Mesenchymal stem cell (in vitro differentiated cells and primary cell): ENCODE results near the gene MRPL28.

Experiments used
- DNase-seq: peaks from one replicate; pipeline ENCODE4 v3.0.0-alpha.2; 2013
- H2AFZ ChIP-seq: one replicate; pipeline ENCODE4 v1.6.1; 2013; ENCODE audit warnings: low read depth, mild to moderate bottlenecking, control low read depth, inconsistent platforms, low read length, moderate library complexity
- H2AK5ac ChIP-seq: 2 replicates; pipeline ENCODE4 v1.6.1; 2013; ENCODE audit warnings: low read length, moderate library complexity, mild to moderate bottlenecking, inconsistent platforms; ENCODE audit not compliant: severe bottlenecking
- H2BK120ac ChIP-seq: one replicate; pipeline ENCODE4 v1.6.1; 2013; ENCODE audit warnings: low read depth, mild to moderate bottlenecking, inconsistent platforms, low read length, moderate library complexity
- H2BK12ac ChIP-seq, 2 experiments: one replicate each; pipeline ENCODE4 v1.6.1; 2013; ENCODE audit warnings: inconsistent platforms in 2 of 2, low read length in 2 of 2, mild to moderate bottlenecking in 2 of 2, moderate library complexity in 2 of 2, control low read depth in 1 of 2
- H2BK15ac ChIP-seq: one replicate; pipeline ENCODE4 v1.6.1; 2013; ENCODE audit warnings: mild to moderate bottlenecking, low read depth, inconsistent platforms; ENCODE audit not compliant: poor library complexity, severe bottlenecking
- H2BK5ac ChIP-seq: 2 replicates; pipeline ENCODE4 v1.6.1; 2013; ENCODE audit warnings: low read depth, mild to moderate bottlenecking, low read length, control low read depth, inconsistent platforms; ENCODE audit not compliant: poor library complexity, severe bottlenecking
- H3K14ac ChIP-seq, 2 experiments: one replicate each; pipeline ENCODE4 v1.6.1; 2013; ENCODE audit warnings: inconsistent platforms in 2 of 2, low read length in 2 of 2, control low read depth in 1 of 2, mild to moderate bottlenecking in 1 of 2, moderate library complexity in 1 of 2
- H3K18ac ChIP-seq, 2 experiments: one replicate each; pipeline ENCODE4 v1.6.1; 2013; ENCODE audit warnings: inconsistent platforms in 2 of 2, low read length in 2 of 2, control low read depth in 1 of 2, low read depth in 1 of 2, mild to moderate bottlenecking in 1 of 2
- H3K23ac ChIP-seq, 2 experiments: one replicate each; pipeline ENCODE4 v1.6.1; 2013; ENCODE audit warnings: inconsistent platforms in 2 of 2, low read length in 2 of 2, mild to moderate bottlenecking in 2 of 2, moderate library complexity in 2 of 2, control low read depth in 1 of 2
- H3K27ac ChIP-seq: 2 replicates; pipeline ENCODE4 v1.5.1; 2013; ENCODE audit warnings: mild to moderate bottlenecking, moderate library complexity, low read length, control low read depth, inconsistent platforms; ENCODE audit not compliant: poor library complexity, severe bottlenecking
- H3K27me3 ChIP-seq, 2 experiments: 2 replicates each; pipeline versions ENCODE4 v1.6.1 to v1.7.0; 2013; ENCODE audit warnings: low read length in 2 of 2, mild to moderate bottlenecking in 2 of 2, moderate library complexity in 2 of 2, control low read depth in 1 of 2, inconsistent platforms in 1 of 2; ENCODE audit not compliant: control insufficient read depth in 1 of 2, insufficient read depth in 1 of 2
- H3K36me3 ChIP-seq, 2 experiments: 2 replicates each; pipeline versions ENCODE4 v1.6.1 to v1.7.0; 2013; ENCODE audit warnings: low read length in 2 of 2, control low read depth in 1 of 2, inconsistent platforms in 1 of 2, low read depth in 1 of 2, mild to moderate bottlenecking in 1 of 2; ENCODE audit not compliant: insufficient read depth in 2 of 2, control insufficient read depth in 1 of 2
- H3K4ac ChIP-seq, 2 experiments: one replicate each; pipeline ENCODE4 v1.6.1; 2013; ENCODE audit warnings: inconsistent platforms in 2 of 2, low read length in 2 of 2, mild to moderate bottlenecking in 2 of 2, moderate library complexity in 2 of 2, control low read depth in 1 of 2, low read depth in 1 of 2
- H3K4me1 ChIP-seq: 2 replicates; pipeline ENCODE4 v1.6.1; 2013; ENCODE audit warnings: low read depth, low read length, control low read depth; ENCODE audit not compliant: control insufficient read depth, insufficient read depth
- H3K4me2 ChIP-seq: 2 replicates; pipeline ENCODE4 v1.6.1; 2013; ENCODE audit warnings: low read length, mild to moderate bottlenecking, inconsistent platforms; ENCODE audit not compliant: poor library complexity, severe bottlenecking
- H3K4me3 ChIP-seq, 2 experiments: 2 replicates each; pipeline versions ENCODE4 v1.5.1 to v1.7.0; 2013; ENCODE audit warnings: low read length in 2 of 2, mild to moderate bottlenecking in 2 of 2, control low read depth in 1 of 2, low read depth in 1 of 2; ENCODE audit not compliant: insufficient read depth in 1 of 2
- H3K79me1 ChIP-seq: replicated peaks from 2 replicates; pipeline ENCODE4 v1.6.1; 2013; ENCODE audit warnings: mild to moderate bottlenecking, control low read depth, low read length, inconsistent platforms; ENCODE audit not compliant: poor library complexity, severe bottlenecking
- H3K9ac ChIP-seq: 2 replicates; pipeline ENCODE4 v1.7.0; 2013; ENCODE audit warnings: mild to moderate bottlenecking, low read length, moderate library complexity
- H3K9me3 ChIP-seq: 2 replicates; pipeline ENCODE4 v1.7.0; 2013; ENCODE audit warnings: mild to moderate bottlenecking, low read length; ENCODE audit not compliant: control insufficient read depth
- H4K8ac ChIP-seq: one replicate; pipeline ENCODE4 v1.6.1; 2013; ENCODE audit warnings: inconsistent platforms, mild to moderate bottlenecking, low read length, moderate library complexity
- H4K91ac ChIP-seq: one replicate; pipeline ENCODE4 v1.6.1; 2013; ENCODE audit warnings: mild to moderate bottlenecking, low read length, inconsistent platforms
- WGBS: methylation state at CpG from one replicate; pipeline ENCODE4 v1.1.7; 2013; ENCODE audit warnings: mixed read lengths; 5-methylcytosine and 5-hydroxymethylcytosine counted together

MRPL28 gene

DNA sequence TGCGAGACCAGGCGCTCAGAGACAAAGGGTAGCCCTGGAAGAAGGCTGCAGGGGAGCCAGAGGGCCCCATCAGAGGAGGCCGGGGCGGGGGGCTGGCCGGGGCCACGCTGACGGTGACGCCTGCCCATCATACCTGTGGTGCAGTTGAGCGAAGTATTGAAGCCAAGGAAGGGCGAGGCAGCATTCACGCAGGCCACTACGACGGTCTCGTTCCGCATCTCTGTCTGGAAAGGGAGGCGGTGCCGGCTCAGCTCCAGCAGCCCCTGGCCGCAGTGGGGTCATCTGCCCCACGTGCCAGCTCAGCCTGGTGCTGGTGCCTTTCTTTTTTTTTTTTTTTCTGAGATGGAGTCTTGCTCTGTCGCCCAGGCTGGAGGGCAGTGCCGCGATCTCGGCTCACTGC, 4.9 kb upstream of the MRPL28 start:
- no peaks in the 10 kb centered on the region for H3K27me3 ChIP-seq
- no peak overlapping the region for H2BK120ac ChIP-seq
- no peaks in the 10 kb centered on the region for H3K9me3 ChIP-seq
- no peak overlapping the region for H4K91ac ChIP-seq
- no peak overlapping the region for H2AFZ ChIP-seq
- H4K8ac ChIP-seq: no peak overlapping the region
- no peak overlapping the region for H2BK15ac ChIP-seq
- peaks cover 55 to 77% of the 10 kb centered on the region in 2 experiments for H3K36me3 ChIP-seq
- H3K27ac ChIP-seq: no peak overlapping the region
- WGBS: 93% methylated on average over 23 of the region's 23 CpGs
- H3K4me1 ChIP-seq: peaks cover 22% of the 10 kb centered on the region
- no peak overlapping the region for H2AK5ac ChIP-seq
- H3K18ac ChIP-seq: no peak overlapping the region
- no peak overlapping the region for H3K4me2 ChIP-seq
- H3K9ac ChIP-seq: no peak overlapping the region
- H3K4me3 ChIP-seq: no peak overlapping the region
- no peak for DNase-seq
- H2BK5ac ChIP-seq: no peak overlapping the region
- no peak overlapping the region for H3K14ac ChIP-seq
- no peak overlapping the region for H3K23ac ChIP-seq
- H2BK12ac ChIP-seq: no peak overlapping the region
- peaks cover 31% of the 10 kb centered on the region for H3K79me1 ChIP-seq
- H3K4ac ChIP-seq: no peak overlapping the region

DNA sequence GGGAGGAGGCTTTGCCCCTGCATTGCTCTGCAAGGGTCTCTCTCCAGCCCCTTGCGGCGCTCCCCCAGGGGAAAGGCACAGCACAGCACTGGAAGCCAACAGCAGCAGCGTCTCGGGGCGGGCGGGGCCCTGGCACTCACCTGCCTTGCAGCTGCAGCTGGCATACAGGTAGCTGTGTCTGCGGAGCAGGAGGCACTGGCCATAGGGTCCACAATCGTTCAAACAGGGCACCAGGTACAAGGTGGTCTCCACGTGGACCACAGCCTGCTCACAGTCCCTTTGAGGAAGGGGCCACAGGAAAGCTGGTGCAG, 4.2 kb upstream of the MRPL28 start:
- H2AK5ac ChIP-seq: no peak overlapping the region
- H4K8ac ChIP-seq: no peak overlapping the region
- H3K27ac ChIP-seq: no peak overlapping the region
- no peak overlapping the region for H3K9ac ChIP-seq
- no peak for DNase-seq
- peaks cover 21% of the 10 kb centered on the region for H3K4me1 ChIP-seq
- H2AFZ ChIP-seq: no peak overlapping the region
- H2BK5ac ChIP-seq: no peak overlapping the region
- peaks cover 55 to 74% of the 10 kb centered on the region in 2 experiments for H3K36me3 ChIP-seq
- H3K14ac ChIP-seq: no peak overlapping the region
- H3K27me3 ChIP-seq: no peaks in the 10 kb centered on the region
- H3K79me1 ChIP-seq: peaks cover 27% of the 10 kb centered on the region
- no peak overlapping the region for H4K91ac ChIP-seq
- H3K9me3 ChIP-seq: no peaks in the 10 kb centered on the region
- no peak overlapping the region for H3K23ac ChIP-seq
- WGBS: 97% methylated on average over 9 of the region's 9 CpGs
- no peak overlapping the region for H2BK12ac ChIP-seq
- H3K4me3 ChIP-seq: no peak overlapping the region
- no peak overlapping the region for H3K18ac ChIP-seq
- H3K4me2 ChIP-seq: no peak overlapping the region
- H2BK15ac ChIP-seq: no peak overlapping the region
- no peak overlapping the region for H2BK120ac ChIP-seq
- no peak overlapping the region for H3K4ac ChIP-seq

DNA sequence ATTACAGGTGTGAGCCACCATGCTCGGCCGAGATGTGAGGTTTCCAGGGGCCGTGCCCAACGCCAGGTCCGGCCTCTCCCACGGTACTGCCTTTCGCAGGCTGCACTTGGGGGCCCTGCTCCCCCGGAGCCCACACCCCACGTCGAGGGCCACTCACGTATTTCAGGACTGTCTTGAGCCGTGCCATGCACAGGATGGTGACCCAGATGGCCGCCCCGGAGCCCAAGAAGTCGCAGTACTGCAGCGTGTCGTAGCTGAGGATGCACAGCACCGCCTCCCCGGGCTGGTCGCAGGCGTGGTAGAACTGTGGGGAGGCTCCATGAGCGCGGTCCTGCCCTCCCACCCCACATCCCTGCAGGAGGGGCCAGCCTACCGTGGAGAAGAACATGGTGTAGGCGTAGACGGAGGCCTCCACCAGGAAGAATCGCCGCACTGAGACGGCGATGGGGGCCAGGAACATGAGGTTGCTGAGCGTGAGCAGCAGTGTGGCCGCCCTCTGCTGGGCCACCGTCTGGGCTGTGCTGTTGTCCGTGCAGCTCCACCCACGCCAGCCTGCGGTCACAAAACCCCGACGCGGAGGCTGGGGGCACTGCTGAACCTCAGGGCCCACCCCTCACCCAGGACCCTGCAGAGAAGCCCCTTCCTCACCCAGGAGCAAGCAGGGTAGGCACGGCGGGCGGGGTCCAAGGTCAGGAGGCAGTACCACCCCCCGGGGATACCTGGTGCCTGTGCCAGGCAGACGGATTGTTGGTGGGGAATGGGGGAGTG, 3.7 kb upstream of the MRPL28 start:
- Histone ChIP-seq H2BK15ac (no peak overlapping the region), H2BK5ac (no peak overlapping the region), H2BK12ac (no peak overlapping the region), H2AFZ (no peak overlapping the region), H3K36me3 (peaks cover 55 to 76% of the 10 kb centered on the region in 2 experiments), H4K8ac (no peak overlapping the region), H3K4me1 (peaks cover 21% of the 10 kb centered on the region), H3K9me3 (no peaks in the 10 kb centered on the region), H3K9ac (no peak overlapping the region), H3K4me3 (no peak overlapping the region), H2AK5ac (no peak overlapping the region), H3K4ac (no peak overlapping the region), H3K27ac (no peak overlapping the region), H4K91ac (no peak overlapping the region), H3K27me3 (no peaks in the 10 kb centered on the region), H3K4me2 (no peak overlapping the region), H3K79me1 (peaks cover 28% of the 10 kb centered on the region), H3K23ac (no peak overlapping the region), H3K14ac (no peak overlapping the region), H2BK120ac (no peak overlapping the region), H3K18ac (no peak overlapping the region)
- 95% methylated on average over 40 of the region's 44 CpGs for WGBS
- DNase-seq: no peak

- H3K79me1 ChIP-seq: peaks cover 31% of the 10 kb centered on the region
- no peak overlapping the region for H3K4me3 ChIP-seq
- H2BK5ac ChIP-seq: no peak overlapping the region
- H2BK15ac ChIP-seq: no peak overlapping the region
- H3K27me3 ChIP-seq: no peaks in the 10 kb centered on the region
- no peak for DNase-seq
- no peak overlapping the region for H4K91ac ChIP-seq
- H3K9me3 ChIP-seq: no peaks in the 10 kb centered on the region
- no peak overlapping the region for H2AFZ ChIP-seq
- peaks cover 63 to 85% of the 10 kb centered on the region in 2 experiments for H3K36me3 ChIP-seq
- peaks cover 18% of the 10 kb centered on the region for H3K4me1 ChIP-seq
- H3K18ac ChIP-seq: no peak overlapping the region
- H3K4ac ChIP-seq: no peak overlapping the region
- WGBS: 89% methylated on average over 5 of the region's 5 CpGs
- H3K23ac ChIP-seq: no peak overlapping the region
- no peak overlapping the region for H4K8ac ChIP-seq
- H3K27ac ChIP-seq: no peak overlapping the region
- H2BK120ac ChIP-seq: no peak overlapping the region
- H2BK12ac ChIP-seq: no peak overlapping the region
- H3K14ac ChIP-seq: no peak overlapping the region
- H2AK5ac ChIP-seq: no peak overlapping the region
- no peak overlapping the region for H3K4me2 ChIP-seq
- no peak overlapping the region for H3K9ac ChIP-seq
These were observed 2.8 kb upstream of the MRPL28 start for GRCh38 chr16:373020-373598.
